ENCODE data around the gene GALNT10.
"Not testable (repeated sequence)": the region's sequence is repeated elsewhere in the genome, so short reads cannot be mapped to it uniquely, and the experiment has no call there.

GALNT10 gene

DNA sequence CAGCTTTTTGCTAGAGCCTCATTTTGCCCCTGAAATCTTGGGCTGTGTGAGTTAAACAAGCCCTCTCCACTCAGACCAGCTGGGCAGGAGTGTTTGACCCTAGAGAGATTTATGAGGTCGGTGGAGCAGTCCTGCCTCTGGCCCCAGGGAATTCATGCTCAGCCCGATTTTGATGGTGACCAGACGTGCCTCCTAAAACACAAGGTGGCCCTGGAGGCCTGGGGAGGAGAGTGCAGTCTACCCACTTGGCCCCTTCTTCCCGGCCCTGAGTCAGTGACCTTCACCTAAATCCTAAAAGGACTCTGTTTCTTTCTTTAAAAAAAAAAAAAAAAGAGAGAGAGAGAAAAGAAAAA lies 168.7 kb downstream of the GALNT10 start:
- DNase-seq (ENCODE audit: extremely low spot score) = no peak
- ChIA-PET POLR2A (no interaction called here), CTCF (no interaction called here)
- no peak for TF ChIP-seq CTCF (IDR thresholded peaks at IDR 0.05; ENCODE audit: control extremely low read depth, extremely low read depth, low read depth, missing control alignments)

- CTCF ChIA-PET; DNase-seq (ENCODE audit: extremely low spot score); POLR2A ChIA-PET: not testable (repeated sequence)
Observed at GRCh38 chr5:154360241-154360640, 169.7 kb downstream of the GALNT10 start.

DNA sequence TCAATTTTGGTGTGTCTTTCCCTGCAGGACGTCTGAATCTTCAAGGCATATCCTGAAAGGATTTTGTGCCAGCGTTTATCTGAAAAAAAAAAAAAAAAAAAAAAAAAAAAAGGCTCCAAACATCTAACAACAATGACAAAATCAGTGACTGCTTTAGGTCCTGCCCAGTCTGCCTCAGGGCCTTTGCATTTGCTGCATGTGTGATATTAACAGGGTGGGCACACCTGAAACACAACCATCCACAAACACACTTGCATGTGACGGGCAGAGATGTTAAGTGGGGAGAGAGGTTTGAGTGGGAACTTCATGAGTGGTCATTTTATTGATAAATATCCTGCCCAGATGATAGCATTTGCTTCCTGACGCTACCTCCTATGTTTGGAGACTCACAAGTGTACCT lies 172.9 kb downstream of the GALNT10 start:
- ChIA-PET POLR2A (no interaction called here), CTCF (interaction anchor here (1.3 to 1.5 kb wide), 3 partner anchors 10 to 16 kb away, joined by 3 to 8 read pairs (median 6); no protein-coding TSS in a partner anchor)
- DNase-seq (ENCODE audit: extremely low spot score) = no peak
- TF ChIP-seq CTCF (IDR thresholded peaks at IDR 0.05; ENCODE audit: control extremely low read depth, extremely low read depth, low read depth, missing control alignments) = no peak

DNA sequence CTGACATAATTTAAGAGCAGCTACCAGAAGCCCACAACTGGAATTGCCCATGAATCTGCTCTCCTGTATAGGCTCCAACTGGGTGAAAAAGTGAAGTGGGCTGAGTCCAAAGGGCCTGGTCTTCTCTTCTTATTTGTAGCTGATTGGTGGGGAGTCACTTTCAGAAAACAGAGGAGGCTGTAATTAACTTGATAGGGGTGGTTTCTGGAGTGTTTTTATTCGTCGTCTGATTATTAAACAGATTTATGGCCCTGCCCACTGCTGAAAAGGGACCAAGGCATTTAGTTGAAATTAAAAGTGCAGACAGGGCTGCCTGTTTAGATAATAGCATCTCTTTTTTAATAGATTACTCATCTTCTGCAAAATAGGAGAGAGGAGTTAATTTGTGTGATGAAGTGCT lies 174.2 kb downstream of the GALNT10 start:
- TF ChIP-seq CTCF (IDR thresholded peaks at IDR 0.05; ENCODE audit: control extremely low read depth, extremely low read depth, low read depth, missing control alignments) = no peak
- CTCF ChIA-PET = interaction anchor here (0.7 to 1.9 kb wide), 4 partner anchors 10 to 40 kb away, joined by 3 to 6 read pairs (median 4); no protein-coding TSS in a partner anchor
- no peak for DNase-seq (ENCODE audit: extremely low spot score)
- POLR2A ChIA-PET = no interaction called here

- no peak for TF ChIP-seq CTCF (IDR thresholded peaks at IDR 0.05; ENCODE audit: control extremely low read depth, extremely low read depth, low read depth, missing control alignments)
- ChIA-PET CTCF (interaction anchor here (1.3 to 1.9 kb wide), 4 partner anchors 9 to 39 kb away, joined by 4 to 6 read pairs (median 4); no protein-coding TSS in a partner anchor), POLR2A (no interaction called here)
- DNase-seq (ENCODE audit: extremely low spot score) = no peak
Observed at GRCh38 chr5:154365823-154366222, 175.3 kb downstream of the GALNT10 start.

- no peak for DNase-seq (ENCODE audit: extremely low spot score)
- ChIA-PET POLR2A (no interaction called here), CTCF (interaction anchor here (0.9 to 1.9 kb wide), 4 partner anchors 8 to 38 kb away, joined by 3 to 6 read pairs (median 4); no protein-coding TSS in a partner anchor)
- TF ChIP-seq CTCF (IDR thresholded peaks at IDR 0.05; ENCODE audit: control extremely low read depth, extremely low read depth, low read depth, missing control alignments) = no peak
Observed at GRCh38 chr5:154366353-154366752, 175.8 kb downstream of the GALNT10 start.

DNA sequence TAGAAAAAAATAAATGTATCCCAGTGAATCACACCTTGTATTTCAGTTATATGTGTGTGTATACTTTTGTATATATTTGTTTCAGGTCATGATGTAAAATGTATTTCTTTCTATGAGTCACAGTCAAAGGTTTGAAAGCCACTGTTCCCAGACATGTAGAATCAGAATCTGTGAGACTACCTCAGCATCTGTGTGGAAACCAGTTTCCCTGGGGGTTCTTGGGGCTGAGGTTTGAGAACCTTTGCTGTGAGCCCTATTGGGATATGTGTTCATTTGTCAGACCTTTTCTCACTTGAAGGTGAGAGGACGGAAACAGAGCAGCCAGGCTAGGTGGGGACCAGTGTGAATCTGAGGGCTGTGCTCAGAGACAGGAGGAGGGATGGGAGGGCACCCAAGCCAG lies 176.6 kb downstream of the GALNT10 start:
- DNase-seq (ENCODE audit: extremely low spot score) = peak; percentile 55
- no peak for TF ChIP-seq CTCF (IDR thresholded peaks at IDR 0.05; ENCODE audit: control extremely low read depth, extremely low read depth, low read depth, missing control alignments)
- ChIA-PET CTCF (interaction anchor here (0.9 kb wide), 1 partner anchor 16 kb away, joined by 3 read pairs; no protein-coding TSS in a partner anchor), POLR2A (no interaction called here)
